ENCODE results near the gene NBEA. TPM values are rescaled to one million over a fixed set of nuclear protein-coding genes. Genes with fewer than 3 reads are reported as not detected.

NBEA gene
- total RNA-seq, 1 donor from 2014 or later = 10.8 TPM

DNA sequence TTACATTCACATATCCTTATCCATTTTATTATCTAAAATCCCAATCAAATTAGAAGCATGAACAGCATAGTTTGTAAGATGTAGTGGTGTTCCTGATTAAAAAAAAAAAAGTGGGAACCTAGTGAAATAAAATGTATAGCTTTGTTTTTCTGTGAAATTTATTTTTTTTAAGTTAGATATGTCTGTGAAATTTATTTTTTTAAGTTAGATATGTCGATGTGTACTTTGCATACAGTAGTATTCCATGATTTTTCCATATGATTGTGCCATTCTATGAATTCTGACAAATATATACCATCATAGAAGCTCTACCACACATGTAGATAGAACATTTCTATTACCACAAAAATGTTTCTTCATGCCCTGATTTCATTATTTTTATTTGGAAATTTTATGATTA is 540.5 kb downstream of the NBEA start:
- no peak overlapping the region for H3K4me3 Mint-ChIP-seq
- peaks cover 60% of the 10 kb centered on the region for H3K27me3 Mint-ChIP-seq (ENCODE audit: low read depth)
- H3K9me3 Mint-ChIP-seq = no peaks in the 10 kb centered on the region
- no peaks in the 10 kb centered on the region for H3K36me3 Mint-ChIP-seq (ENCODE audit: low read depth)
- TF ChIP-seq, protein P1, sequence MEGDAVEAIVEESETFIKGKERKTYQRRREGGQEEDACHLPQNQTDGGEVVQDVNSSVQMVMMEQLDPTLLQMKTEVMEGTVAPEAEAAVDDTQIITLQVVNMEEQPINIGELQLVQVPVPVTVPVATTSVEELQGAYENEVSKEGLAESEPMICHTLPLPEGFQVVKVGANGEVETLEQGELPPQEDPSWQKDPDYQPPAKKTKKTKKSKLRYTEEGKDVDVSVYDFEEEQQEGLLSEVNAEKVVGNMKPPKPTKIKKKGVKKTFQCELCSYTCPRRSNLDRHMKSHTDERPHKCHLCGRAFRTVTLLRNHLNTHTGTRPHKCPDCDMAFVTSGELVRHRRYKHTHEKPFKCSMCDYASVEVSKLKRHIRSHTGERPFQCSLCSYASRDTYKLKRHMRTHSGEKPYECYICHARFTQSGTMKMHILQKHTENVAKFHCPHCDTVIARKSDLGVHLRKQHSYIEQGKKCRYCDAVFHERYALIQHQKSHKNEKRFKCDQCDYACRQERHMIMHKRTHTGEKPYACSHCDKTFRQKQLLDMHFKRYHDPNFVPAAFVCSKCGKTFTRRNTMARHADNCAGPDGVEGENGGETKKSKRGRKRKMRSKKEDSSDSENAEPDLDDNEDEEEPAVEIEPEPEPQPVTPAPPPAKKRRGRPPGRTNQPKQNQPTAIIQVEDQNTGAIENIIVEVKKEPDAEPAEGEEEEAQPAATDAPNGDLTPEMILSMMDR (conservative IDR thresholded peaks at IDR 0.05) = no peak
- DNase-seq (ENCODE audit: low read depth, low spot score) = no peak
- peaks cover 12% of the 10 kb centered on the region for H3K4me1 Mint-ChIP-seq
- no peak overlapping the region for H3K27ac Mint-ChIP-seq (ENCODE audit: unreplicated experiment)

- Mint-ChIP-seq H3K36me3 (ENCODE audit: low read depth) (no peaks in the 10 kb centered on the region), H3K4me3 (no peak overlapping the region), H3K4me1 (peaks cover 5% of the 10 kb centered on the region), H3K27ac (ENCODE audit: unreplicated experiment) (no peak overlapping the region), H3K27me3 (ENCODE audit: low read depth) (peaks cover 49% of the 10 kb centered on the region), H3K9me3 (no peaks in the 10 kb centered on the region)
- no peak for DNase-seq (ENCODE audit: low read depth, low spot score)
- TF ChIP-seq, protein P1 (conservative IDR thresholded peaks at IDR 0.05) = no peak
Measured at GRCh38 chr13:35483761-35484160, 541.7 kb downstream of the NBEA start.

- Mint-ChIP-seq H3K4me3 (no peak overlapping the region), H3K27ac (ENCODE audit: unreplicated experiment) (no peak overlapping the region), H3K9me3 (no peaks in the 10 kb centered on the region), H3K27me3 (ENCODE audit: low read depth) (peaks cover 44% of the 10 kb centered on the region), H3K4me1 (no peaks in the 10 kb centered on the region), H3K36me3 (ENCODE audit: low read depth) (no peaks in the 10 kb centered on the region)
- TF ChIP-seq, protein P1 (conservative IDR thresholded peaks at IDR 0.05) = no peak
- no peak for DNase-seq (ENCODE audit: low read depth, low spot score)
Measured at GRCh38 chr13:35484384-35484783, 542.3 kb downstream of the NBEA start.

- Mint-ChIP-seq H3K4me1 (no peaks in the 10 kb centered on the region), H3K27me3 (ENCODE audit: low read depth) (peaks cover 35% of the 10 kb centered on the region), H3K9me3 (no peaks in the 10 kb centered on the region), H3K27ac (ENCODE audit: unreplicated experiment) (no peak overlapping the region), H3K36me3 (ENCODE audit: low read depth) (no peaks in the 10 kb centered on the region), H3K4me3 (no peak overlapping the region)
- no peak for DNase-seq (ENCODE audit: low read depth, low spot score)
- TF ChIP-seq, protein P1 (conservative IDR thresholded peaks at IDR 0.05) = no peak
Measured at GRCh38 chr13:35485424-35485823, 543.4 kb downstream of the NBEA start.

DNA sequence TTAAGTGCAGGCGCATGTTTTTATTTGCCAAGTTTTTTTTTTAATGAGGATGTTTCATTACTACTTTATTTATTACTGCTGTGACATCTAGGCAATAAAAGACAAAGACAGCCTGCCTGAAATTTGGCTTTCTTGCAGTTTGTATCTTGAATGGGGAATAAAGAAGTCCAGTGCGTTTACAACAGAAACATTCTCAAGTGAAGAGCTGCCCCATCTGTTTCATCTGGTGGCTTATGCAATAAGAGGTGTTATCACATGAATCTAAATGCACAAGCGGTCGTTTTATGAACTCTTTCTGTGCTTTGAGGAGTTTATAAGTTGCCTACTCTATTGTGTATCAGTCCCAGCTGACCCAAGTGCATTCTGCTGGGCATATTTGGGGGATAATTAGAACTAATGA is 547.0 kb downstream of the NBEA start:
- no peak overlapping the region for H3K27ac Mint-ChIP-seq (ENCODE audit: unreplicated experiment)
- no peaks in the 10 kb centered on the region for H3K9me3 Mint-ChIP-seq
- H3K36me3 Mint-ChIP-seq (ENCODE audit: low read depth) = no peaks in the 10 kb centered on the region
- DNase-seq (ENCODE audit: low read depth, low spot score) = no peak
- no peaks in the 10 kb centered on the region for H3K4me1 Mint-ChIP-seq
- peaks cover 21% of the 10 kb centered on the region for H3K27me3 Mint-ChIP-seq (ENCODE audit: low read depth)
- TF ChIP-seq, protein P1 (conservative IDR thresholded peaks at IDR 0.05) = no peak
- no peak overlapping the region for H3K4me3 Mint-ChIP-seq

DNA sequence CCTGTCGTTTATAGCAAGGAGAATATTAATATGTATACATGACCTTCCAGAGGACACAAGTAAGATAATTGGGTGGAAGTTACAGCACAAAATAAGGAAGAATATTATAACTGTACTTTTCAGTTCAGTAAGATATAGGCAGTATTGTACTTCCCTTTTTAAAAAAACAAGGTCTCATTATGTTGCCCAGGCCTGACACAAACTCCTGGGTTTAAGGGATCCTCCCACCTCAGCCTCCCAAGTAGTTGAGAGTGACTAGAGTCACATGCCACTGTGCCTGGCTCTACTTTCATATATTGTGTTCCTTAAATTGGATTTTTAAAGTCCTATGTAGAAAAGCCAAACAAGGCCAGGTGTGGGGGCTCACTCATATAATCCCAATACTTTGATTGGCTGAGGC is 553.9 kb downstream of the NBEA start:
- TF ChIP-seq, protein P1 (conservative IDR thresholded peaks at IDR 0.05) = no peak
- no peak overlapping the region for H3K27ac Mint-ChIP-seq (ENCODE audit: unreplicated experiment)
- peaks cover 2% of the 10 kb centered on the region for H3K9me3 Mint-ChIP-seq

More for the DNA sequence above, 553.9 kb downstream of the NBEA start:
- no peak overlapping the region for H3K4me3 Mint-ChIP-seq
- H3K4me1 Mint-ChIP-seq = peaks cover 24% of the 10 kb centered on the region
- no peak for DNase-seq (ENCODE audit: low read depth, low spot score)
- H3K36me3 Mint-ChIP-seq (ENCODE audit: low read depth) = no peaks in the 10 kb centered on the region
- peaks cover 39% of the 10 kb centered on the region for H3K27me3 Mint-ChIP-seq (ENCODE audit: low read depth)
